Left lung (tissue), 10 donors: ENCODE data around the gene SNED1. TPM values are rescaled to one million over a fixed set of nuclear protein-coding genes. Genes with fewer than 3 reads are reported as not detected.
A peak's percentile ranks its signal among the peaks of the same experiment; 100 is the strongest.

Source experiments
- ATAC-seq: fragments of 200-7000 bp; cut with Tn5 transposase; one replicate; pipeline ENCODE4 v1.9.1; 2020; ENCODE audit warnings: moderate library complexity
- DNase-seq, 4 donors: peaks; one replicate each; pipeline ENCODE4 v3.0.0-alpha.2; 2013 to 2020
- H3K27ac ChIP-seq, 2 donors: fragments of 200-600 bp; sonication (generic) in 1 of 2; one replicate each; pipeline versions ENCODE4 v1.5.0 to v1.8.0; 2020 to 2021
- H3K27me3 ChIP-seq, 2 donors: fragments of 200-600 bp; sonication (generic) in 1 of 2; one replicate each; pipeline versions ENCODE4 v1.5.0 to v1.8.0; 2020 to 2021
- H3K36me3 ChIP-seq, 2 donors: fragments of 200-600 bp; sonication (generic) in 1 of 2; one replicate each; pipeline versions ENCODE4 v1.5.0 to v1.8.0; 2020 to 2021
- H3K4me1 ChIP-seq, 2 donors: fragments of 200-600 bp; one replicate each; pipeline ENCODE4 v1.8.0; 2021
- H3K4me3 ChIP-seq, 2 donors: fragments of 200-600 bp; sonication (generic) in 1 of 2; one replicate each; pipeline versions ENCODE4 v1.5.0 to v1.8.0; 2020 to 2021; ENCODE audit warnings: mild to moderate bottlenecking in 1 of 2
- H3K9me3 ChIP-seq, 2 donors: fragments of 200-600 bp; sonication (generic) in 1 of 2; one replicate each; pipeline versions ENCODE4 v1.5.0 to v1.8.0; 2020 to 2021
- CTCF ChIP-seq, 2 donors: fragments of 200-600 bp; sonication (generic) in 1 of 2; IDR thresholded peaks; one replicate each; pipeline versions ENCODE4 v1.5.0 to v1.8.0; 2021; ENCODE audit warnings: antibody characterized with exemption in 2 of 2
- intact Hi-C, 2 donors: fragments of 100-400 bp; cut with DNase I; formaldehyde crosslinking; loops; one replicate each; pipeline versions ENCODE4 v1.11.2 to v1.14.2; 2022
- polyA plus RNA-seq, 6 donors: library from polyadenylated mRNA; unstranded; fragments of 120-200 nt; gene quantifications; one replicate each; pipeline ENCODE4 v1.2.1, GENCODE V29; 2013; ENCODE audit not compliant: insufficient read length in 6 of 6
- total RNA-seq, 2 donors: library from RNA; stranded (reverse); fragmentation: NEBNext Ultra II Directional; extraction: Animal tissue kit (Norgen Biotek cat#: 25700); gene quantifications; one replicate each; pipeline ENCODE4 v1.2.1, GENCODE V29; 2021
- donor health status: DM: no; HTN: yes; CAD: no.
- donor health status: DM: no; HTN: no; CAD: no.

The SNED1 gene
- total and polyA plus RNA-seq, 8 donors, result 36.4 to 81.0 (median 54.7) TPM

- no peak for TF ChIP-seq CTCF (IDR thresholded peaks at IDR 0.05)
- no peaks in the 10 kb centered on the region for H3K9me3 ChIP-seq
- H3K4me1 ChIP-seq, result peaks cover 0 to 27% of the 10 kb centered on the region in 2 donors
- peak overlapping the region; percentile 13 to 23 for H3K27ac ChIP-seq
- intact Hi-C loops, result no loop called here
- H3K27me3 ChIP-seq, result peaks cover 0 to 6% of the 10 kb centered on the region in 2 donors
- no peaks in the 10 kb centered on the region for H3K36me3 ChIP-seq
- no peak overlapping the region for H3K4me3 ChIP-seq
- ATAC-seq (peak; percentile 6), DNase-seq (peak in 2 of 4 donors; percentile 34 to 78)
Measured at GRCh38 chr2:240960971-240961876, 37.2 kb upstream of the SNED1 start.

GRCh38 chr2:240961910-240962299 lies 36.5 kb upstream of the SNED1 start:
- Histone ChIP-seq H3K4me3 (no peak overlapping the region), H3K27me3 (no peaks in the 10 kb centered on the region), H3K9me3 (no peaks in the 10 kb centered on the region), H3K4me1 (peaks cover 0 to 27% of the 10 kb centered on the region in 2 donors), H3K36me3 (no peaks in the 10 kb centered on the region), H3K27ac (peak overlapping the region in 1 of 2 donors; percentile 56)
- intact Hi-C loops, result no loop called here
- DNase-seq (peak in 2 of 4 donors; percentile 32 to 52), ATAC-seq (no peak)
- TF ChIP-seq CTCF (IDR thresholded peaks at IDR 0.05), result no peak

GRCh38 chr2:240962300-240963064 lies 35.9 kb upstream of the SNED1 start:
- no peak for TF ChIP-seq CTCF (IDR thresholded peaks at IDR 0.05)
- Histone ChIP-seq H3K36me3 (no peaks in the 10 kb centered on the region), H3K9me3 (no peaks in the 10 kb centered on the region), H3K4me1 (peaks cover 0 to 27% of the 10 kb centered on the region in 2 donors), H3K4me3 (no peak overlapping the region), H3K27ac (peak overlapping the region; percentile 28 to 56), H3K27me3 (no peaks in the 10 kb centered on the region)
- DNase-seq (peak in 3 of 4 donors; percentile 80 to 96 (median 93)), ATAC-seq (peak; percentile 47)
- intact Hi-C loops, result no loop called here

- DNase-seq, result peak in 2 of 4 donors; percentile 38 to 69
- TF ChIP-seq CTCF (IDR thresholded peaks at IDR 0.05), result no peak
- Histone ChIP-seq H3K27ac (peak overlapping the region; percentile 28 to 56), H3K27me3 (no peaks in the 10 kb centered on the region), H3K4me1 (peaks cover 0 to 27% of the 10 kb centered on the region in 2 donors), H3K9me3 (no peaks in the 10 kb centered on the region), H3K4me3 (no peak overlapping the region), H3K36me3 (no peaks in the 10 kb centered on the region)
- no peak for ATAC-seq
- intact Hi-C loops, result no loop called here
Measured at GRCh38 chr2:240963065-240963867, 35.2 kb upstream of the SNED1 start.
